Measurements from ENCODE around the gene TMBIM4.

The TMBIM4 gene

DNA sequence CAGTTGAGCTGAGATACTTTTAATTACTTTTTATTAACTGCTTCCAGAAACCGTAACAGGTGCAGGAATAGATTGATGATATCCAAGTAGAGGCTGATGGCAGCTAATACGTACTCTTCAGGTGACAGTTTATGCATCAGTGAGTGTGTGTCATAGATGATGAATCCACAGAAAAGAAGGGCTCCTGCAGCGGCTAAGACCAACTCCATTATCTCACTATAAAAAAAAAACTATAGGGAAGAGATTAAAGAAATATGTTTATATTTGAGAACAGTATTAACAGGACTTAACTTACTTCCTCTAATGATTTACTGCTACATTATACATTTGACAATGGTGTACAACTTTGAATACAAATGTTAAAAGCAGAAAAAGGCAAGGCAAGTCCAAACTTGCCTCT lies 31.9 kb downstream of the TMBIM4 start:
- DNase-seq = peak; percentile 97

DNA sequence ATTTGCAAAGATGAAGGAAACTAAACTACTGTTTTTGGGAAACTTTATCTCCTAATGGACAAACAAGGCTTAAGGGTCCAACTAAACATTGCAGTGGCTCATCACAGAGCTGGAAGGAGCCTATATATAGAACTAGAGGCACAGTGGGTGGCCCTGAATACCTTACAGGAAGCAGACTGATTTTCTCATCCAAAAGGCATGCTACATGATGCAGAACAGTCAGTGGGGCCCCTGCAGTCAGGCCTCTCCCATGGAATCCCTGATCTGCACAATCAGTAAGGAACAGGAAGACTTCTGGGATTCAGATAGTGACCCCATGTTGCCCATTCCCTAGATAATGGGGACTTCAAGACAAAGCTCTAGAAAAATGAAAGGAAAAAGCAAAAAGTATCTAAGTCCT lies 37.4 kb downstream of the TMBIM4 start:
- DNase-seq = no peak

DNA sequence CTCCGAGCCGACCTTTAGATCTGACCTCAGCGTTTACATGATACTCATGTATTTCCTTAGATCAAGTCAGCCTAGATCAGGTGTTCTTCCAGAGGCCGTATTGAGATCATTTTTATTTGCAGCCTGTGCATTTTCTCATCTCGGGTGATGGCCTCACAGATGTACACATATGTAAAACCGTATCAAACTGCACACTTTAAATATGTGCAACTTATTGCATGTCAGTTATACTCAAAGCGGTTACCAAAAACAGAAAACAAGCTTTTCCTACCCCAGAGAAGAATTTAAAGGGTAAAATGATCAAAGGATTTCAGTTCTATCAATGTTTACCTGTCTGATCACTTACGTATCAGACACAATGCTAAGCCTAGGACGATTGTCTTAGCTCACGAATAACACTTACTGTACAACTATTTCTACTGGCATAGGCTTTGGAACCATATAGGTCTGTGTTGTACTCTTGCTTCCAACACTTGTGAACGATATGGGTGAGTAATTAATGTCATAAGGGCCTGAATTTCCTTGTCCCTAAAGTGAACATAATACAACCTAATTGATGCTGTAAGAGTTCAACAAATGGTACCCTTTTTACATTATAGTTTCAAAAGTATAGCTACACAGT lies 38.6 kb downstream of the TMBIM4 start:
- no peak for DNase-seq

DNA sequence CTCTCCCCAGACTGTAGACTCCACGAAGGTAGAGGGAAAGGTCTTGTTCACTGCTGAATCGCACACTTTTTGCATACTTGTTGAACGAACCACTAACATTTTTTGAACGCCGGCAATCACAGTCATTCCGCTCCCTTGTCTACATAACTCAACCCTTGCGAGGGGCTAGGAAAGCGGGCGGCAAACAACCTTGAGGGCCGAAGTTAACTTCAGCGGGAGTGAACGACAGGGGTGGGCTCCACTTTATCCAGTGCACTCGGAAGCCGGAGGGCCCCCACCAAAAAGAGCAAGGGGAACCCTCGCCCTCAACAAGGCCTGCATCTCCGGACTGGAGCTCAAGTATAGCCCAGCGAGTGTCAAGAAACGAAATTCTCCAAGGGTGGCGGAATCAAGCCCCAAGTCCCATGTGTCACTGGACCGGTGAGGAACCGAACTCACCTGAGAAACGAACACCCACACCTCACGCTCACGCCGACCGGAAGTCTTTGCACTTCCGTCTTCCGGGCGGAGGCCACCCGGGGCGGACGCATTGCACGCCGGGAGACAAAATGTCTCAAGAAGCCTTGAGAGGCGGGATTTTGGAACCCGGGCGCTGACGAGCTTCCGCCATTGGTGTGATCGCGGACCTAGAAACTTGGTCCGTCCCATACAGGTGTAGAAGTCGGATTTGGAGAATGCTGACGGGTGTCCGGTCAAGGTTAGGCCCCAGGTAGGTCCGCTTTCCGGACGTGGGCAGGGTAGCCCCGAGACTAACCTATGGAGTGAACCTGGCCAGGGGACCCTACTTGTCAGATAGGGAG lies 39.3 kb downstream of the TMBIM4 start, which contains the start of gene LLPH:
Gene LLPH (minus strand): TSS at position 484 of the 800 bp plus-strand sequence. CDS start 1,644 bp downstream, outside the sequence.
- peak; percentile 86 for DNase-seq

DNA sequence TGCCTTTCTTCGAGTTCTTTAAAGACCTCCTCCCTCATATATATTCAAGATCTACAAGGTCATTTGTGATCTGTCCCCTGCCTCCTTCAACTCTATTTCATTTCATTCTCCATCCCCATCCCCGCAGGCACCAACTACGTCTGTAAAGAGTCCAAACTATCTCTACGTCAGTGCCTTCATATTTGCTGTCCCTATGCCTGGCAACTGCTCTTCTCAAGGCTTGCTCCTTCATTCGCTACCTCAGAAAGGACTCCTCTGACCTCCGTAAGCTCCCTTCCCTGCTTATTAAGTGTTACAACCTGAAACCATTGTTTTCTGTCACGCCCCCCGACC lies 39.9 kb downstream of the TMBIM4 start:
- no peak for DNase-seq

DNA sequence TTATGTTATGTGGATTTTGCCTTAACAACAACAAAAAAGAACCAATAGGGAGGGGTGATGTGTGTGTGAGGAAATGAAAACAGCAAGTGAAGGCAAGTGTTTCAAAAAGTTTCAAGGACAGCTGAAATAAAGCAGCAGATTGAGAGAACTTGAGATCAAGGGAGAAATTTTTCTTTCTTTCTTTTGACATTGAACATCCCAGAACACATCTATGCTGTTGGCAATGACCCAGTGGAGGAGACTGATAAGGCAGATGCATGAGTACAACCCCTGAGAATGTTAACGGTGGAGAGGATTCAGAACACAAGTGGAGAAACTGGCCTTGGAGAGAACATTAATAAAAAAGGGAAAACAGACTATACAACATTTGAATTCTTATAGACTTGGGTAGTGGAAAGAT lies 42.1 kb downstream of the TMBIM4 start:
- no peak for DNase-seq

DNA sequence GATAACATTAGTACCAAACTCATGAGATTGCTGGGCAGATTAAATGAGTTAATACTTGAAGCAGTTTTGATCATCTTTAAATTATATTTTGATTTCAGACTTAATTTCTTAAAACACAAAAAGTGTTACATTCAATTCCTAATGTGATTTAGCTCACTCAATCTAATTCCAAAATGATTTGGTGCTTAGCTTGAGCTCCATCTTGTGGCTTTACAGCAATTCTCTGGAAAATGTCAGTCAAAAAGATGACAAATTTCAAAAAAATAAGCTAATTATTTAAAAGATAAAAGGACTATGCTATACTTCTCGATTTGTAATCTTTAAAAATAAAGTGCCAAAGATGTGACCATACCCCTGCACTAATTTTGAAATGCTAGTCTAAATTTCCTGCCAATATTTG lies 49.3 kb downstream of the TMBIM4 start:
- no peak for DNase-seq

DNA sequence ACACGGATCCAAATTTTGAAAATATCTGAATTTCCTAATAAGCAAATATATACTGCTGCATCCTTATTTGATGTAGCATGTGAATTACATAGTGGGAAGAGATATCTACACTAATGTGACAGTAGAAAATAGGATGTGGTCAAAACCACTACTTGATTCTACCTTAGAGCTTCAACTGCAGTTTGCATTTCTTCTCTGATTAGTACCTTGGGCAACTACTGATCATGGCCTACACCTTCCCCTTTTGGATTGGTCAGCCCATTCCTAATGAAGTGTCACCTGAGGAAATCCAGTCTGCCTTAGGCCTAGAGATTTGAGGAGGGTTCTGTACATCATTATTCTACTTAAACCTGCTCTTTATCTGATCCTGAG lies 49.9 kb downstream of the TMBIM4 start:
- DNase-seq = no peak

DNA sequence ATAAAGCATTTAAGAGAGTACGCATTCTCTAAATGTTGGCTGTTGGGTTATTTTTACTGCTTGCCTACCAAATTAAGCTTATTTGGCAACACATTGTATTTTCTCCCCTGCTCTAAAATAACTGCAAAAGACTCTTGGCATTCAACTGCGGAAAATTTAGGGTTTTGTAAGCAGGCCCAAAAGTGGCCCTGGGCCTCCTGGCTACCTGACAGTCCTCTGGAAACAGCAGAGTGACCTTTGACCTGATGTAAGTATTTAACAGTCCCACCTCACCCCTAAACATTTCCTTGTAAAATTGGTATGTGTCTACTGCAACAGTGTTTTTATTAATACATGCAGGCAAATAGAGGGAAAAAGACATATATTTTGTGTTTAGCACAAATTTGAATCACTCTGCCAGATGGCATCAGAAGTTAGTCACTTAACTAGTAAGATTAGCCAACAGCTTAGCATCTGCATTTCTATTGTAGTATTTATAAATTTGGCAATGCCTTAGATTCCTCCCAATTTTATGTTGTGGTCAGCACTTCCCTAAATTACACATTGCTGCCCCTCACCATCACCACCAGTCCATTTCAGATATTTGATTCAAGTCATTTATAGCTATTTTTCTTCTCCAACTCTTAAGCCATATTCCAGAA lies 50.4 kb downstream of the TMBIM4 start:
- no peak for DNase-seq

DNA sequence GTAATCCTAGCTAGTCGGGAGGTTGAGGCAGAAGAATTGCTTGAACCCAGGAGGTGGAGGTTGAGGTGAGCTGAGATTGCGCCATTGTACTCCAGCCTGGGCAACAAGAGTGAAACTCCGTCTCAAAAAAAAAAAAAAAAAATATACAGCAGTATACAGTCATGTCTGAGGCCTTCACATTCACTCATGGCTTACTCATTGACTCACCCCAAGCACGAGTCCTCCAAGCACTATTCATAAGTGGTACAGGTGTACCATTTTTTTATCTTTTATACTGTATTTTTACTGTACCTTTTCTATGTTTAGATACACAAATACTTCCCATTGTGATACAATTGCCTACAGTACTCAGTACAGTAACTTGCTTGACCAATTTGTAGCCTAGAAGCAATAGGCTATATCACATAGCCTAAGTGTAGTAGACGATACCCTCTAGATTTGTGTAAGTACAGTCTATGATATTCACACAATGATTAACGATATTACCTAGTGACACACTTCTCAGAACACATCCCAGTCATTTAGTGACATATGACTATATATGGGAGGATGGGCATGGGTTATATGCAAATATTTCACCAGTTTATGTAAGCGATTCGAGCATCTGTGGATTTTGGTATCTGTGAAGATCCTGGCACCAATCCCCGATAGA lies 51.4 kb downstream of the TMBIM4 start:
- no peak for DNase-seq

DNA sequence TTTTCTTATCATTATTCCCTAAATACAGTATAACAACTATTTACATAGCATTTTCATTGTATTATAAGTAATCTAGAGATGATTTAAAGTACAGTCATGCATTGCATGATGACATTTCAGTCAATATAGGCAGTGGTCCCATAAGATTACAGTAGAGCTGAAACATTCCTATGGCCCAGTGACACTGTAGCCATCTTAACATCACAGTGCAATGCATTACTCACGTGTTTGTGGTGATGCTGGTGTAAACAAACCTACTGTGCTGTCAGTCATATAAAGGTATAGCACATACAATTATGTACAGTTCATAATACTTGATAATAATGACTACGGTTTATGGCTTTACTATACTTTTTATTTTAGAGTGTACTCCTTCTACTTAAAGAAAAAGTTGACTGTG lies 52.6 kb downstream of the TMBIM4 start:
- DNase-seq = no peak

DNA sequence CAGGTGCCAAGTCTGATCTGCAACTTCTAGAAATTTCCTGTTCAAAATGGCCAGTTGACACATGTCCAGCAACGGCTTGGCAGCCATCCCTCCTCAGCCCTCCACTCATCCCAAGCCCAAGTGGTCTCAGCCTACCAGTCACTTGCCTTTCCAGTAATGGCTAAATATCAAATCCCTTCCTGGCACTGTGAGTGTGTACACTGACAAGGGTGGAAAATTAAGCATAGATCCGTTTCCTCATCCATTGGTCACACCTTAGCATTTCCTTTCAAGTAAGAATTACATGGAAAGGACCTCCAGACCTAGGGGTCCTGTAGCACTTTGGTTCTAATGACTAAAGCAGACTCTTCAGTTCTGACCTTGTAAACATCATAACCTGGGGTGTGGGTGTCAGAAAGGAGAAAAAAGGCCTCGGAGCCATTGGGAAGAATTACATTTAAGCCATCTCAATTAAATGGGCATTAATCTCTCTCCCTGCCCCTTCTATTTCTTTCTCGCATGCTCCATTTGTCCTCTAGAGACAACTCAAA lies 54.7 kb downstream of the TMBIM4 start:
- DNase-seq = no peak

DNA sequence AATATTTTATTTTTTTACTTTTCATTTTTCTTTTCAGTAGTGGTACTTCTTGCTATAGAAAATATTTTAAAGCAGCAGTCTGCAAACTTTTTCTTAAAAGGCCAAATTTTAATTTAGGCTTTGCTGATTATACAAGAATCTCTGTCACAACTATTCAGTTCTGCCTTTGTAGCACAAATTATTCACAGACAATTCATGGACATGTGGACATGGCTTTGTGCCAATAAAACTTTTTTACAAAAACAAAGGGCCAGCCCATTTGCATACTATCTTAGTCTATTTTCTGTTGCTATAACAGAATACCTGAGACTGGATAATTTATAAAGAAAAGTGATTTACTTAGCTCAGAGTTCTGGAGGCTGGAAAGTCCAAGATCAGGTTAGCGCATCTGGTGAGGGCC lies 56.3 kb downstream of the TMBIM4 start:
- no peak for DNase-seq

DNA sequence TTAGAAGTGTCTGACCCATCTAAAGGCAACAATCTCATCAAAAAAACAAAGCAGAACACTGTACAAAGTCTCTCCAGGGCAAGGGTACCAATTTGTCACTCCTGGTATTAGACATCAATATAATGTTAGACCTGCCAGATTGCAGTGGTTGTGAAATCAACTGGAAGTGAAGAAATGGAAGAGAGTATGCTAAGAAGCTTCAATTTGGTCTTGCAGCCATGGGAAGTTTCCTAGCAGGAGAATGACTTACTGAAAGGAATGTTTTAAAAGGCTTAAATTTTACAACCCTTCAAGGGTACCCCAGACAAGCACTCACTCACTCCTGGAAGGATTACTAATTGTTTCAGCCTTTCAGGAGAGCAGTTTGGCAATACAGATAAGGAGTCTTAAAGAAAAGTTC lies 58.2 kb downstream of the TMBIM4 start:
- no peak for DNase-seq

DNA sequence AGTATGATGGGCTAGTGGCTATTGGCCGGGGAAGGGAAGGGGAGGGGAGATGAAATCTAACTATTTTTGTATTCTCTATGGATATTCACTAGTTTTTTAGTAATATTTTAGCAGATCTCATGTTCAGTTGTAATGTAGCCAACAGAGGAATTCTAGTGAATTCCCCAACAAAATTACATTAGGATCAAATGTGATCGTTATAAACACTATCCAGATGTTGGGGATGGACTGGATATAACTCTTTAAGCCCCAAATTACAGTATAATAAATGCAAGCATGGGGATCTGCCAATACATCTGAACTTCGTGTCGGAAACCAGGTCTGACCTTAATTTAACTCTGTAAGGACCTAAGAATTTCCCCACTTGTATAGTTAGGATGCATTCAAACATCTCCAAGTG lies 60.7 kb downstream of the TMBIM4 start:
- no peak for DNase-seq

DNA sequence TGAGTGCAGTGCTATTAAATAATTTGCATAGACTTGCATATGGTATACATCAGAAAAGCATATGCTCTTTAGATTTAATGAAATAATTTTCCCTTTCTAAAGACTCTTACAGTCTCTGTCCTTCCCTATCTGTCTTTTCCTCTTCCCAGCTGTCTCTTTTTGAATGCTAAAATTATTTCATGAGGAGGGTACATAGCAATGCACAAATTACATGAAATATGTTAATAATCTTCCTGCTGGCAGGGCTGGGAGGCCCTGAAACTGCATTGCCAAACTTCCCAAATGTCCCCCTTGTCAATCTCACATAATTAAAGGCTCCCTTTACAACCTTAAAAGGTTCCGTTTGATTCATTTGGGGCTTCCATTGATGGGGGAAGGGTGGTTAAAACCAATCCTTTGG lies 61.4 kb downstream of the TMBIM4 start:
- no peak for DNase-seq

DNA sequence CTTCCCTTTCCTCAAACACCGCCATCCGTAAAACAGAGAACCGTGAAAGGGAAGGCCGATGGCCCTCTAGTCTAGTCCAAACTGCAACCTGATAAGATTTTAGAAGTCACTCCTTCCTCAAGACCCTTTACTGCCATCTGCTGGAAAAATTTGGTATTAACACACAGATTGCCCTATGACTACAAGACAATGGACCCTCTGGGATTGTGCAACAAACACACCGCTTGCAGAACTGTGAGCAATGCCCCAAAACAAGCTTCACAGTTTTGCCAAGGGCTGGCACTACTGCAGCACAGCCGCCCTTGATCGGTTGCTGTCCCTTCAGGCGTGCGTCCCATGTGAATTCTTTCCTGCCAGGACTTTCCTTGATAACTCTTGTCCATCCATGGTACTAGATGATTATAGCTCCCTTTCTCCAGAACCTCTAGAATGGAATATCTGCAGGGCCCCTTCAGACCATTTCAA lies 62.3 kb downstream of the TMBIM4 start:
- peak; percentile 77 for DNase-seq

DNA sequence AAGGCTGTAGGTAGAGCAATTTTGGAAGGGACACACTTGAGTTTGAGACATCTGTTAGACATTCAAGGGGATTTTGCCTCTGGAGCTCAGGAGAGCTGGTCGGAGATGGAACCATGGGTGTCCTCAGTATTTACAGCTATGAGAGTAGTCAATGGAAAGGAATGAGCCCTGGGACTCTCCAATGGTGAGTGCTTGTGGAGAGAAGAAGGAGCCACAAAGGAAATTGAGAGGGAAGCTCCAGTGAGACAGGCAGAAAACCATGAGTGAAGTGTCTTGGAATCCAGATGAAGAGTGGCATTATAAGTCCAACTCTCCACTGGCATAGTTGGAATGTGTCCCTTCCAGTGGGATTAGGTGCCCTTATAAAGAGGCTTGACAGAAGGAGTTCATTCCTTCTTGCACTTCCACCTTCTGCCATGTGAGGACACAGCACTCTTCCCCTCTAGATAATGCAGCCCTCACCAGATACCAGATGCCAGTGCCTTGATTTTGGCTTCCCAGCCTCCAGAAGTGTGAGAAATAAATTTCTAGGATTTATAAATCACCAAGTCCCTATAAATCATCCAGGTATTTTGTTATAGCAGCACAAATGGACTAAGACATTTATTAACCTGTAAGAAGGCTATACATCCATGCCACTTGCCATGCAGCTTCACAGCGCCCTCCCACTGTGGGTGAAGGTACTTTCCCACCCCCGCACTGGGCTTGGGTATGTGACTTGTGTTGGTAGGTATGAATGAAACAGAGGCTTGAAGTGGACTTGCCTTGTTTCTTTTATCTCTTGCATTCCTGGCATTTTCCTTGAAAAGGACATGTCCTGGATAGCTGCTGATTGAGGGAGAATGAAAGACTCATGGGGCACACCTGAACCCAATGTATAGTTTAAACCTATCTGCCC lies 66.5 kb downstream of the TMBIM4 start:
- DNase-seq = no peak

DNA sequence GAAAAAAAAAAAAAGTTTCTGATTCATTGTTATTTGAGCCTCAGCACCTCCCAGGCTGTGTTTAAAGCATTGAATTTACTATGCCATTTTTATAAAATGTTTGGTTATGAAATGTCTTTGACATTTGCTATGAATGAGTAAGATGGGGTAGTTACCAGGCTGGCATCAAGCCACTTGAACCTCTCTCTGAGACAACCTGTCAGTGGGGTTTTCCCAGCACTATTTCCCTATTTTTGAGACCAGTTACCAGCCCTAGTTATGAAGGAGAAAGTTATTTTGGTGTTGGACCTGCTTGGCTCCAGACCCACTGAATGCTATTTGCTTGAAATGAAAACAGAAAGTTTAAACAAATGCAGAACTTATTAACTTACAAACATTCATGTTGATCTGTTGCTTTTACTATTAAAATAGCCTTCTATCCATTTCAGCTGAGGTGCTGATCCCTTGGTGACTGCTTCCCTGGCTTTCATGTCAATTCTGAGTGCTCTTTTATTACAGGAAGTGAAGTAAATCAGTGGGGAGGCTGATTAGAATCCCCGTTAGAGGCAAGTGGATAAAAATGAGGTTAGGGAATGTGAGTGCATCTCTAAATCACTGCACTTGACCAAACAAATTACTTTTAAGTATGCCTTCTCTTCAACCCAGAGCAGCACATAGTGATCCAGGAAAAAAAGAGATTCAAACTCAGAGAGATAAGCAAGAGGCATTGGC lies 77.1 kb downstream of the TMBIM4 start:
- no peak for DNase-seq

DNA sequence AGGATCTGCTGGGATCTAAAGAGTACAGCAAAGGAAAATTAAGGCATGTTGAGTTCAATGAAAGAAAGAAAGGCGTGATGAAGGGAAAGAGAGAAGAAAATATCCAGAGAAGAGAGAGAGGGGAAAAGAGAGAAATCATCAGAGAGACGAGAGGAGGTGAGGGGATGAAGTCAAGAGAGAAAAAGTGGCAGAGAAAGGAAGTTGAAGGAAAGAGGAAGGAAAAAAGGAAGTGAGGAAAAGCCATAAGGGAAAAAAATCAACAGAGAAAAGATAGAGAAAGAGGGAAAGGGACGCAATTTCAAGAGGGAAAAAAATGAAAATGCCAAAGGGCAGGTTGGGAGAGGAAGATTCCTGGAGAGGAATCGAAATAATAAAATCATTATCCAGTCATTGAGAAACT lies 79.6 kb downstream of the TMBIM4 start:
- no peak for DNase-seq

DNA sequence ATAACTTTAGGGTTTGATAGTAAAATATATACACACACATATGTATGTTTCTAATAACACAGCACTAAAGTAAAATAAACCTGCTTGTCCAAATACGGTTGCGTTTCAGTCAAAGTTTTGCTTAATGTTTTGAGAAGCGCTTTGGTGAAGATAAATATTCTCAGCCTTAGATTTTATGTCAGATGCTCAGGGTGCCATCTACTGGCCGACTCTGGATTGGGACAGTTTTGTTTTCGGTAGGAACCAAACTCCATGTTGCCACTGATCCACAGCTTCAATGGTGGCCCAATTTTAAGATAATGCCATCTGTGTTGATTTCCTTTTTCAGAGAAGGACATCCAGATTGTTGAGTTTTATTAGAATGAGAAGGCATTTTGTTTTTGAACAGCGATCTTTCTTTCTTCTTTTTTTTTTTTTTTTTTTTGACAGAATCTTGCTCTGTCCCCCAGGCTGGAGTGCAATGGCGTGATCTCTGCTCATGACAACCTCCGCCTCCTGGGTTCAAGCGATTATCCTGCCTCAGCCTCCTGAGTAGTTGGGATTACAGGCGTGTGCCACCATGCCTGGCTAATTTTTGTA lies 82.3 kb downstream of the TMBIM4 start:
- peak; percentile 69 for DNase-seq
